Amygdala (tissue), 56 donors: Measurements from ENCODE around the gene MADCAM1.
A peak's percentile ranks its signal among the peaks of the same experiment; 100 is the strongest.

ENCODE experiments used
- DNase-seq, 56 donors: peaks; one replicate each; lab custom pipeline; 2025; lab: John Stamatoyannopoulos, UW

MADCAM1 gene

GRCh38 chr19:506404-507285 lies 10.4 kb downstream of the MADCAM1 start:
- DNase-seq: peak; percentile 78 to 100 (median 99)

GRCh38 chr19:507286-508203 lies 11.3 kb downstream of the MADCAM1 start, which contains the start of gene TPGS1:
TSS of gene TPGS1 (plus strand) at chr19:507497. CDS start at chr19:507507, 10 bp downstream.
- peak in 55 of 56 donors; percentile 21 to 100 (median 83) for DNase-seq

GRCh38 chr19:508204-509150 lies 12.2 kb downstream of the MADCAM1 start:
- no peak for DNase-seq

GRCh38 chr19:510606-511100 lies 14.4 kb downstream of the MADCAM1 start:
- peak in 49 of 56 donors; percentile 11 to 85 (median 59) for DNase-seq

GRCh38 chr19:511101-511851 lies 15.0 kb downstream of the MADCAM1 start:
- DNase-seq: peak in 21 of 56 donors; percentile 6 to 85 (median 62)

DNA sequence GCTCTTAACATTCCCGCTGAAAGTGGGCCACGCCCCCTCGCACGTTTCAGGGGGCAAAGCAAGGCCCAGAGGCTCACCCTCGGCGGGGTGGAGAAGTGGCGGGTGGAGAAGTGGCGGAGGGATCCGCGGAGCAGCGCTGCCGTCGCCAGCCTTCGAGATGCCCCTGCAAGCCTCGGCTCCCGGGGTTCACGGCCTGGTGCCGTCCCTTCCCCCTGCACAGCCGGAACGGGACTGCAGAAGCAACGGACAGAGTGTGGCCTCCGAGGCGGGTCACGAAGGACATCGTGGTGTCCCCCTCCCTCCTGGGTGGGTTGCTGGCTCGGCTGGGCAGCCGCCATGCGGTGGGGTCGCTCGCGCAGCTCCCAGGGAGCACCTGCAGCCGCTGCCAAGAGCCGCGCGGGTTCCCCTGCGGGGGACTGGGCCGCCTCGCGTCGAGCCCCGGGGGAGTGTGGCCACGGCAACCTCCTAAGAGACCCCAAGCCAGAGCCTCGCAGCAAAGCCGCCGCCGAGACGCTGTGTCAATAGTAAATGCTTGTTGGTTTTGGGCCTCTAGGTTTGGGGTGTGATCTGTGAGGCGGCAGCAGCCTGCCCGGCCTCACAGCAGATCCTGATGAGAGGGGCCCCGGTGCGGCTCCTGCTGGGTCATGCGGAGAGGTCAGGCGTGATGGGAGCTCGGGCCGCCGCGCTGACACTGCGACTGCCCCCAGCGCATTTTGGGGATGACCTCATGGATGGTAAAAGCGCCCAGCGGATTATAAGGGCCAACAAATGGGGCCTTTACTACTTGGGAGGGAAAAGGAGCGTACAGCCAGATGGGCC lies 16.5 kb downstream of the MADCAM1 start:
- DNase-seq: no peak

DNA sequence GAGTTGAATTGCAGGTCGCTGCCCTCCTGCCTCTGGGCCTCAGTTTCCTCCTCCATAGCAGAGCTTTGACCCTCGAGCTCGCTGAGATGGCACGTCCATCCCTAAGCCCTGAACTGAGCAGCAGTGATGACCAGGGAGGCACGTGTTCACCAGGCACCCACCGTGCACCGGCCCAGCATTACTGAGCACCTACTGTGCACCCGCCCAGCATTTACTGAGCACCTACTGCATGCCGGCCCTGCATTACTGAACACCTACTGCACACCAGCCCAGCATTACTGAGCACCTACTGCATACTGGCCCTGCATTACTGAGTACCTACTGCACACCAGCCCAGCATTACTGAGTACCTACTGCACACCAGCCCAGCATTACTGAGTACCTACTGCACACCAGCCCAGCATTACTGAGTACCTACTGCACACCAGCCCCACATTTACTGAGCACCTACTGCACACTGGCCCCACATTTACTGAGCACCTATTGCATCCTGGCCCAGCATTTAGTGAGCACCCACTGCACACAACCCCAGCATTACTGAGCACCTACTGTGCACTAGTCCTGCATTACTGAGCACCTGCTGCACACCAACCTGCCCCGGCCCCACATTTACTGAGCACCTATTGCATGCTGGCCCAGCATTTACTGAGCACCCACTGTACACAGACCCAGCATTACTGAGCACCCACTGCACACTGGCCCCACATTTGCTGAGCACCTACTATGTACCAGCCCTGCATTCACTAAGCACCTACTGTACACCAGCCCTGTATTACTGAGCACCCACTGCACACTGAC lies 17.3 kb downstream of the MADCAM1 start:
- no peak for DNase-seq

- DNase-seq: no peak
These were observed 17.9 kb downstream of the MADCAM1 start for GRCh38 chr19:514166-514663.

DNA sequence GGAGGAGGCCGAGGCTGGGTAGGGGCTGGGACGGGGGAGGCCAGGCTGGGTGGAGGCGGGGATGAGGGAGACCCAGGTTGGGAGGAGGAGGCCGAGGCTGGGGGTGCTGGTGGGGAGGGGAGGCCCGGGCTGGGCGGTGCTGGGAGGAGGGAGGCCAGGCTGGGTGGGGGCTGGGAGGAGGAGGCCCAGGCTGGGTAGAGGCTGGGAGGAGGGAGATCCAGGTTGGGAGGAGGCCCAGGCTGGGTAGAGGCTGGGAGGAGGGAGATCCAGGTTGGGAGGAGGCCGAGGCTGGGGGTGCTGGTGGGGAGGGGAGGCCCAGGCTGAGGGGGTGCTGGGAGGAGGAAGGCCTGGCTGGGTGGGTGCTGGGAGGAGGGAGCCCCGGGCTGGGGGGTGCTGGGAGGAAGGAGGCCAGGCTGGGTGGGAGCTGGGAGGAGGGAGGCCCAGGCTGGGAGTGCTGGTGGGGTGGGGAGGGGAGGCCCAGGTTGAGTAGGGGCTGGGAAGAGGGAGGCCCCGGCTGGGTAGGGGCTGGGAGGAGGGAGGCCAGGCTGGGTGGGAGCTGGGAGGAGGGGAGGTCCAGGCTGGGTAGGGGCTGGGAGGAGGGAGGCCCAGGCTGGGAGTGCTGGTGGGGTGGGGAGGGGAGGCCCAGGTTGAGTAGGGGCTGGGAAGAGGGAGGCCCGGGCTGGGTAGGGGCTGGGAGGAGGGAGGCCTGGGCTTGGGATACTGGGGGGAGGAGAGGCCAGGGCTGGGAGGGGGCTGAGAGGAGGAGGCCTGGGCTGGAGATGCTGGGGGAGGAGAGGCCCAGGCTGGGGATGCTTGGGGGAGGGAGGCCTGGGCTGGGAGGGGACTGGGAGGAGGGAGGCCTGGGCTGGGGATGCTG lies 21.7 kb downstream of the MADCAM1 start:
- DNase-seq: no peak

GRCh38 chr19:518598-519231 lies 22.4 kb downstream of the MADCAM1 start:
- peak in 1 of 56 donors; percentile 13 for DNase-seq

- DNase-seq: no peak
These were observed 23.2 kb downstream of the MADCAM1 start for GRCh38 chr19:519449-519865.

DNA sequence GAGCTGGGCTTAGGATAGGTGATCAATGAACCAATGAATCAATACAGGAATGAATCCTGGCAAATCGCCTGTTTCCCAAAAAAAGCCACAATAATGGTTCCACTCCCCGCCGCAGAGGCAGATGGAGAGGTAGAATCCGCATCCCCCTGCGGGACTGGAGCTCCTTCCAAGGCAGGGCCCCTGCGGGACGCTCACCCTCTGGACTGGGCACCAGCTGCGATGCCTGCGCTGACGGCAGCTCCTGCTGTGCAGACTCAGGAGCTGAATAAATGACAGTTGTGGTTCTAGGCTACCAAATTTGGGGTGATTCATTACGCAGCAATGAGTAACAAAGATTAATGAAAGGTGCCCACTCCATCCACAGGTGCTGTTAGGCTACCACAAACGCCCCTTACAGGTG lies 26.4 kb downstream of the MADCAM1 start:
- DNase-seq: no peak

GRCh38 chr19:524062-524674 lies 27.9 kb downstream of the MADCAM1 start:
- no peak for DNase-seq

GRCh38 chr19:525029-525428 lies 28.7 kb downstream of the MADCAM1 start:
- DNase-seq: peak in 3 of 56 donors; percentile 20 to 50 (median 38)

DNA sequence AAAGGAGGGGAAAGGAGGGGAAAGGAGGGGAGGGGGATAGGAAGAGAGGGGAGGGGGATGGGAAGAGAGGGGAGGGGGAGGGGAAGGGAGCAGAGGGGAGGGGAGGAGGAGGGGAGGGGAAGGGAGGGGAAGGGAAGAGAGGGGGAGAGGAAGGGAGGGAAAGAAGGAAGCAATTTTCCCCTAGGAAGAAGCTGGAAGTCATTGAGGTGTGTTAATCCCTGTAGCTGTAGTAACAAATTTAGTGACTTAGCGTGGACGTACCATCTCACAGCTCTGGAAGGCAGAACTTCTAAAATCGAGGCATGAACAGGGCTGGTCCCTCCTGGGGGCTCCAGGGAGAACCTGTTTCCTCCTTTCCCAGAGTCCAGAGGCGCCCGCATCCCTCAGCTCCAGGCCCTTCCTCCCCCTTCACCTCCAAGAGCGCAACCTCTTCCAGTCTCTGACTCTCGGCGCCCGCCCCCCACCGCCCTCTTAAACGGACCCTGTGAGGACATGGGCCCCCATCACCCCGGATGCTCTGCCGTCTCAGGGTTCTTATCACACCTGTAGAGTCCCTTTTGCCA lies 29.7 kb downstream of the MADCAM1 start:
- DNase-seq: no peak
